GM23248 (cell line): ENCODE results near the gene CFAP97D2.

Experiments used
- EZH2 ChIP-seq: fragments of 200-600 bp; sonication (generic); IDR thresholded peaks from 2 replicates; pipeline ENCODE4 v1.6.1; 2018; ENCODE audit warnings: antibody characterized with exemption, mild to moderate bottlenecking; ENCODE audit not compliant: insufficient read depth, poor library complexity, severe bottlenecking
- EZH2phosphoT487 ChIP-seq: fragments of 200-600 bp; sonication (generic); IDR thresholded peaks from 2 replicates; pipeline ENCODE4 v1.6.1; 2018; ENCODE audit warnings: antibody characterized with exemption, moderate library complexity, mild to moderate bottlenecking, low read depth; ENCODE audit not compliant: insufficient read depth

- no peak for TF ChIP-seq EZH2
- no peak for TF ChIP-seq EZH2phosphoT487
These were observed 11.2 kb upstream of the CFAP97D2 start for GRCh38 chr13:114167885-114168284.
